IPS-20b (cell line): ENCODE data around the gene ARID3B.
"Not testable (repeated sequence)": the region's sequence is repeated elsewhere in the genome, so short reads cannot be mapped to it uniquely, and the experiment has no call there.

Experiments
- H3K27ac ChIP-seq: one replicate; pipeline ENCODE4 v1.5.1; 2013; ENCODE audit warnings: low read length
- H3K27me3 ChIP-seq: 2 replicates; pipeline ENCODE4 v1.6.1; 2013; ENCODE audit warnings: mild to moderate bottlenecking, low read length, inconsistent platforms; ENCODE audit not compliant: insufficient read depth
- H3K36me3 ChIP-seq: 2 replicates; pipeline ENCODE4 v1.6.1; 2013; ENCODE audit warnings: low read depth, mild to moderate bottlenecking, inconsistent platforms, low read length, moderate library complexity; ENCODE audit not compliant: insufficient read depth
- H3K4me1 ChIP-seq: 2 replicates; pipeline ENCODE4 v1.6.1; 2013; ENCODE audit warnings: mild to moderate bottlenecking, control low read depth, inconsistent platforms, low read length, moderate library complexity; ENCODE audit not compliant: insufficient read depth
- H3K4me3 ChIP-seq: 2 replicates; pipeline ENCODE4 v1.5.1; 2013; ENCODE audit warnings: mild to moderate bottlenecking, low read length, inconsistent platforms
- H3K9ac ChIP-seq: 2 replicates; pipeline ENCODE4 v1.6.1; 2013; ENCODE audit warnings: low read depth, mild to moderate bottlenecking, inconsistent platforms, low read length, moderate library complexity
- H3K9me3 ChIP-seq: 2 replicates; pipeline ENCODE4 v1.6.1; 2013; ENCODE audit warnings: mild to moderate bottlenecking, low read depth, low read length, inconsistent platforms; ENCODE audit not compliant: insufficient read depth

ARID3B gene

DNA sequence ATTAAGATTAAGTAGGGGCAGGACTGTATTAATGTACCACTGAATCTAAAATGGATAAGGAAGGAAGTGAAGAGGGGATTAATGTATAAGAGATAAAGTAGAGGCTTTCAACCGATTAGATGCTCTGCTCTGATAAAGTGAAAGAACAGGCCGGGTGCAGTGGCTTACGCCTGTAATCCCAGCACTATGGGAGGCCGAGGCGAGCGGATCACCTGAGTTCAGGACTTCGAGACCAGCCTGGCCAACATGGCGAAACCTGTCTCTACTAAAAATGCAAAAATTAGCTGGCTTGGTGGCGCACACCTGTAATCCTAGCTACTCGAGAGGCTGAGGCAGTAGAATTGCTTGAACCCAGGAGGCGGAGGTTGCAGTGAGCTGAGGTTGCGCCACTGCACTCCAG is 1.5 kb upstream of the ARID3B start:
- H3K27me3 ChIP-seq, H3K9me3 ChIP-seq, H3K36me3 ChIP-seq, H3K9ac ChIP-seq, H3K27ac ChIP-seq, H3K4me3 ChIP-seq: not testable (repeated sequence)
- peaks cover 11% of the 10 kb centered on the region; the same call in 1 of the 2 replicates for H3K4me1 ChIP-seq

DNA sequence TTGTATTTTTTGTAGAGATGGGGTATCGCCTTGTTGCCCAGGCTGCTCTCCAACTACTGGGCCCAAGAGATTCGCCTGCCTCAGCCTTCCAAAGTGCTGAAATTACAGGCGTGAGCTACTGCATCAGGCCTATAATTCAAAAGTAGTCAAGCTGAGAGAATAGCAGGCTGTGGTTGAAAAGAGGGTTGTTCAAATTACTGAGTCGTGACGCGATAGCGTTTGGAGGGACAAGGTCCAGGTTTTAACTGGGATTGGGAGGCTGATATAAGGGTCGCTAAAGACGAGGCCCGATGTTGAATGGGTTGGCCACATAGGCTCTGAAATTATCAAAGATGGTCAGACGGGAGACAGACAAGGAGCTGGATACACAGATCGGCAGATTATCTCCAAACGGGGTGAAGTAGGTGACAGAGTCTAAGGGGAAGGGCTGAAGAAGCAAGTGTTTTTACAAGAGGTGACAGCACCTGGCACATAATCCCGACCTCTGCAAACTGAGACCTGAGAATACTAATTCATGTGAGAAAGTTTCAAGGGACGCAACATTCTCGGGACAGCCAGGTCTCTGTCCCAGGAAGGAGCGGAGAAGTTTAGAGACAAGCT is 759 bp upstream of the ARID3B start:
- Histone ChIP-seq H3K27me3 (no peaks in the 10 kb centered on the region), H3K36me3 (peaks cover 11% of the 10 kb centered on the region), H3K9me3 (no peaks in the 10 kb centered on the region), H3K27ac (peak overlapping the region; percentile 10), H3K4me3 (peak overlapping the region; percentile 88), H3K4me1 (peaks cover 11% of the 10 kb centered on the region; the same call in 1 of the 2 replicates), H3K9ac (peak overlapping the region; percentile 88)

GRCh38 chr15:74541494-74542165 is 610 bp downstream of the ARID3B start:
- H3K27ac ChIP-seq = peak overlapping the region; percentile 50
- peak overlapping the region; percentile 91 for H3K4me3 ChIP-seq
- no peaks in the 10 kb centered on the region for H3K9me3 ChIP-seq
- peaks cover 25% of the 10 kb centered on the region for H3K36me3 ChIP-seq
- H3K27me3 ChIP-seq = no peaks in the 10 kb centered on the region
- H3K4me1 ChIP-seq = peaks cover 11% of the 10 kb centered on the region; the same call in 1 of the 2 replicates
- H3K9ac ChIP-seq = peak overlapping the region; percentile 87

DNA sequence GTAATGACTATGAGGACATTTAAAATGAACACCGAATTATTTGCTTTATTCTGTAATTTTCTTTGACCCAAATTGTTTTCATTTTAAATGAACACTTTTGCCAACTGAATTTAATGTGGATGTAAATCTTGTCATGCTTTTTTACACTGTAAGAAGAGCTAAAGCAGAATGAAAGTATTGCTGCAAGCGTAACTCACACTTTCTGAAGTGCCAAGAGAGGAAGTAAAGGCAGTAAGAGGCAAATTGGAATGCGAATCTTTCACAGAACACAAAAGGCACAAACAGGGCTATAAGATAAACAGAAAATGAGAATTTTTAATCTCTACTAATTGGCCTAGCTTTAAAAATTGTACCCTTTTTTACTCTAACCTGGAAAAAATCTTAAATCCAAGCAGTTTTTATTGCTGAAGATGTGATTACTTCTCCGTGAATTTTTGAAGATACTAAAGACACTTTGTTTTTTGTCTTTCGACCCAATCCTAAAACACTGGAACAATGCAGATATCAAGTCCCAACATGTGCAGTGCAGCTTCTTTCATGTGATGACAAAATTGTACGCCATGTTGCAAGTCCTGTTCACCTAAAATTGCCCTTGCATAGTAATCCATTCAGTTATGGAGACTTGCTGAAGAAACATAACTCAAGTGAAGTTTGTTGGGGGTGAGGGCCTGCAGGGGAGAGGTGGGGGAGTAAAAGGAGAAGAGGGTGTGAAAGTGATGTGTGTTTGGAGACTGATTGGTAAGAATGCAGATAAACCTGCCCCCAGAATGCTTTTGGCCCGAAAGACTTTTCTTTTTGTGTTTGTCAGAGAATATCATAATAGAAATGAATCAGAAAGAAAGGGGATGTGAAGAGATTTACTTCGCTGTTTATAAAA is 1.4 kb downstream of the ARID3B start:
- no peaks in the 10 kb centered on the region for H3K9me3 ChIP-seq
- H3K9ac ChIP-seq = peak overlapping the region; percentile 87
- H3K4me1 ChIP-seq = peaks cover 11% of the 10 kb centered on the region; the same call in 1 of the 2 replicates
- H3K27me3 ChIP-seq = no peaks in the 10 kb centered on the region
- peak overlapping the region; percentile 91 for H3K4me3 ChIP-seq
- no peak overlapping the region for H3K27ac ChIP-seq
- H3K36me3 ChIP-seq = peaks cover 29% of the 10 kb centered on the region

- peaks cover 11% of the 10 kb centered on the region; the same call in 1 of the 2 replicates for H3K4me1 ChIP-seq
- H3K9ac ChIP-seq = peak overlapping the region; percentile 87
- no peak overlapping the region for H3K27ac ChIP-seq
Observed at GRCh38 chr15:74543043-74543422, 2.0 kb downstream of the ARID3B start.

DNA sequence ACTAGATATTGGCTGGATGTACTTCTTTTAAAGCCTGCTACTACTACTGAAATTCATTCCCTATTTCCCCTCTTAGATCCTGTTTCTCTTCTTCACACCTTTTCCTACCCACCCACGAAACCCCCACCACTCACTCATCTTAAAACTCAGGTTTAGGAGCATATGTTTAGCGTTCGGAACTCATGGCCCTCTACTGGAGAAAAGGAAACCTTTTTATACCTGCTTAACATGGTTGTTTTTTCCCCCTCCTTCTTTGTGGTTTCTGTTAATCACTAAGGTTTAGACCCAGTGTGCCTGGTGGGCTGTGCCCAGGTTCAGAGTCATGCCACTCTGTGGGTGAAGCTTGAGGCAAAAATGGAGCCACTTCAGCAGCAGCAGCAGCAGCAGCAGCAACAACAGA is 2.6 kb downstream of the ARID3B start:
- Histone ChIP-seq H3K27ac (no peak overlapping the region), H3K36me3 (peaks cover 41% of the 10 kb centered on the region), H3K4me3 (peak overlapping the region; percentile 91), H3K4me1 (peaks cover 11% of the 10 kb centered on the region; the same call in 1 of the 2 replicates), H3K9me3 (no peaks in the 10 kb centered on the region), H3K9ac (no peak overlapping the region), H3K27me3 (no peaks in the 10 kb centered on the region)

More at GRCh38 chr15:74543043-74543422, 2.0 kb downstream of the ARID3B start:
- H3K36me3 ChIP-seq = peaks cover 35% of the 10 kb centered on the region
- H3K4me3 ChIP-seq = peak overlapping the region; percentile 91
- no peaks in the 10 kb centered on the region for H3K9me3 ChIP-seq
- H3K27me3 ChIP-seq = no peaks in the 10 kb centered on the region

- Histone ChIP-seq H3K36me3 (peaks cover 53% of the 10 kb centered on the region), H3K4me1 (peaks cover 11% of the 10 kb centered on the region; the same call in 1 of the 2 replicates), H3K9ac (no peak overlapping the region), H3K4me3 (no peak overlapping the region), H3K27ac (no peak overlapping the region), H3K9me3 (no peaks in the 10 kb centered on the region), H3K27me3 (no peaks in the 10 kb centered on the region)
Observed at GRCh38 chr15:74545086-74545485, 4.1 kb downstream of the ARID3B start.

DNA sequence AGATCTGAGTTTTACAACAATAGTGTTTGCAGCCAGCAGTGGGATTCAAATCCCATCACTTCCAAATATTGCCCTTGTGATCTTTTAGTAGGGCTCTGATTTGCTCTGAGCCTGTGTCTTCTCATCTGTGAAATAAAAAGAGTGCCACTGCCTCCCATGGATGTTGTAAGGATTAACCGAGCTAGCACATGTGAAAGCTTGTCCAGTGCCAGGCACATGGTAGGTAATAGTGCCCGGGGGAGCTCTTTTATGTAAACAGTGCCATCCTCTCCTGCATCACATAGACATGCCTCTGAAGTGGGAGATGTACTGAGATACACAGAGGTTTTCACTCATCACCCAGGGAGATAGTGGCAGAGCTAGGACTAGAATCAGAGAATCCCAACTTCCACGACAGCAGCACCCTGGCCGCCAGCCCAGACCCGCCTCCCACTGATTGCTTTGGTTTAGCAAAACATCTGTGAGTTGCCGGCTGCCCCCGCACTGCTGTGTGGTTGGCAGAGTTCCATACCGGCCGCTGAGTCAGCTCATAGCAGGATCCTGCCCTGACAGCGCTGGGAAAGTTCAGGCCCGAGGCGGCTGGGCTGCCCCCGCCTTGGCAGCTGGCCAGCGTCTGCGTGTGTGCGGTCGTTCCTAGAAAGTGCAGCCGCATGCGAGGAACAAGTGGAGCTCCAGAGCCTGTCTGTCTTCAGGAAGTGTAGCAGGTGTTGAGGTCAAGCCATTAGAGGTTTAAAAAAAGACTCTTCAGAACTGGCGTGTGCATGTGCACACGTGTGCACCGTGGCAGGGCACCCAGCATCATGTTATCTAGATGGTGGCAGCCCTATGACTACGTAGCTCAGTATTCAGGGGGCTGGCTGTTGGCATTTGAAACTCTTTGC is 5.0 kb downstream of the ARID3B start:
- Histone ChIP-seq H3K27ac (no peak overlapping the region), H3K27me3 (no peaks in the 10 kb centered on the region), H3K9me3 (no peaks in the 10 kb centered on the region), H3K36me3 (peaks cover 63% of the 10 kb centered on the region), H3K4me3 (no peak overlapping the region), H3K9ac (no peak overlapping the region), H3K4me1 (peaks cover 11% of the 10 kb centered on the region; the same call in 1 of the 2 replicates)

DNA sequence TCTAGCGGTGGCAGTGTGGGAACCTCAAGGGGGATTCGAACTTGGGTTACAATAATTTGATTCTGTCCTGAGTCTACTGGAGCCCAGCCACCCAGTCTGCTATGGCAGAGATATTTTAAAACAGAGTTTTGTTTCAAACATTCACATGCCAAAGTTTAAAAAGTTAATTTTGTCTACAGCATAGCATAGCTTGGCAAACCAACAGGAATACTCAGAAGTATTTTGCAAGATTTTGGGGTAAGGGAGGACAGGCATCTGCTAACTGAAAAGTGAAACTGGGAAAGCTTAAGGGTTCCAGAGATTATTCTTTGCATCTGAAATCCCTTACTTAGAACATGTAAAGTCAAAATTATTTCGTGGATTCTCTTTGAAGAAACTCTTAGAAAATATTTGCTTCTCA is 6.6 kb downstream of the ARID3B start:
- H3K4me1 ChIP-seq = peaks cover 8% of the 10 kb centered on the region; the same call in 1 of the 2 replicates
- H3K9ac ChIP-seq = no peak overlapping the region
- H3K36me3 ChIP-seq = peaks cover 76% of the 10 kb centered on the region
- H3K27me3 ChIP-seq = no peaks in the 10 kb centered on the region
- H3K9me3 ChIP-seq = no peaks in the 10 kb centered on the region
- H3K4me3 ChIP-seq = no peak overlapping the region
- no peak overlapping the region for H3K27ac ChIP-seq

GRCh38 chr15:74548241-74548640 is 7.2 kb downstream of the ARID3B start:
- Histone ChIP-seq H3K27ac (no peak overlapping the region), H3K27me3 (no peaks in the 10 kb centered on the region), H3K9ac (no peak overlapping the region), H3K9me3 (no peaks in the 10 kb centered on the region), H3K4me1 (peaks cover 2% of the 10 kb centered on the region; the same call in 1 of the 2 replicates), H3K36me3 (peaks cover 83% of the 10 kb centered on the region), H3K4me3 (no peak overlapping the region)

- Histone ChIP-seq H3K4me3 (no peak overlapping the region), H3K36me3 (peaks cover 79% of the 10 kb centered on the region)
Observed at GRCh38 chr15:74549816-74550215, 8.8 kb downstream of the ARID3B start.

More at GRCh38 chr15:74549816-74550215, 8.8 kb downstream of the ARID3B start:
- Histone ChIP-seq H3K27me3 (no peaks in the 10 kb centered on the region), H3K4me1 (no peaks in the 10 kb centered on the region), H3K9ac (no peak overlapping the region), H3K9me3 (no peaks in the 10 kb centered on the region), H3K27ac (no peak overlapping the region)
